GM06990 (cell line): ENCODE measurements around the gene PRKACB.

ENCODE experiments used
- DNase-seq: peaks from one replicate; pipeline ENCODE4 v3.0.0-alpha.2; 2011; ENCODE audit not compliant: insufficient read length; ENCODE audit errors: extremely low read depth
- H3K27me3 ChIP-seq: replicated peaks from 2 replicates; pipeline ENCODE4 v1.6.0; 2011; ENCODE audit warnings: low read length; ENCODE audit not compliant: control insufficient read depth, insufficient read depth
- H3K36me3 ChIP-seq: 2 replicates; pipeline ENCODE4 v1.5.1; 2011; ENCODE audit warnings: low read length; ENCODE audit not compliant: control insufficient read depth, insufficient read depth
- H3K4me3 ChIP-seq: replicated peaks from 2 replicates; pipeline ENCODE4 v1.5.1; 2011; ENCODE audit warnings: low read depth, mild to moderate bottlenecking, control low read depth, low read length
- TF ChIP-seq, protein P1 (sequence below): IDR thresholded peaks from 2 replicates; pipeline ENCODE4 v1.5.1; 2011; ENCODE audit warnings: low read length, control low read depth, mild to moderate bottlenecking, inconsistent platforms; ENCODE audit not compliant: insufficient read depth, poor library complexity, severe bottlenecking

The PRKACB gene

DNA sequence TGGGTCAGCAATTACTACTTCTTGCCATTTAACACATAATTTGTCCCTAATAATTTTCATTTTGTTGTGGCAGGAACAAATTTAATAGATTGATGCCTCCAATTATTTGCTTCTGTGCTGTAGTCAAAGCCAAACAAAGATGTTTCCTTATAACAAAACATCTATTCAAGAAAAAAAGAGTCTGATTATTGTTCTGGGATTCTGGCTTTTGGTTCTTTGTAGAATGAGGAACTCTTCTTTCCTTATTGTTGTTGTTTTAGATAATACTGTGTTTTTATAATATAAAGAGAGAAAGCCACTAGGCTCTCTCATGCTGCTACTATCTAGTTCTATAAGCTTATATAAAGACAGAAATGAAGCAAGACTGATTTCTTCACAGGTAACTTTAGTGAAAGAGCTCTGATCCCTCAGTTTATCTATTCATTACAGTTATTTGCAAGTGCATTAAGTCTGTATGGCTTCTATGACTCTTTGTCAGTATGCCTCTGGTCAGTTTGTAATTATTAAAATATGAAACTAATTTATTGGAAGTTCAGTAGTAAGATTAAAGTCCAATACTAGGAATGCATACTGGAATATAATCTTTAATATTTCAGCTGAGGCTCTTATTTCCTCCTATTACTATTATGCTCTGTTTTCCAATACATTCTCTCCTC, 37.4 kb downstream of the PRKACB start:
- H3K27me3 ChIP-seq, result no peaks in the 10 kb centered on the region
- TF ChIP-seq, protein P1, sequence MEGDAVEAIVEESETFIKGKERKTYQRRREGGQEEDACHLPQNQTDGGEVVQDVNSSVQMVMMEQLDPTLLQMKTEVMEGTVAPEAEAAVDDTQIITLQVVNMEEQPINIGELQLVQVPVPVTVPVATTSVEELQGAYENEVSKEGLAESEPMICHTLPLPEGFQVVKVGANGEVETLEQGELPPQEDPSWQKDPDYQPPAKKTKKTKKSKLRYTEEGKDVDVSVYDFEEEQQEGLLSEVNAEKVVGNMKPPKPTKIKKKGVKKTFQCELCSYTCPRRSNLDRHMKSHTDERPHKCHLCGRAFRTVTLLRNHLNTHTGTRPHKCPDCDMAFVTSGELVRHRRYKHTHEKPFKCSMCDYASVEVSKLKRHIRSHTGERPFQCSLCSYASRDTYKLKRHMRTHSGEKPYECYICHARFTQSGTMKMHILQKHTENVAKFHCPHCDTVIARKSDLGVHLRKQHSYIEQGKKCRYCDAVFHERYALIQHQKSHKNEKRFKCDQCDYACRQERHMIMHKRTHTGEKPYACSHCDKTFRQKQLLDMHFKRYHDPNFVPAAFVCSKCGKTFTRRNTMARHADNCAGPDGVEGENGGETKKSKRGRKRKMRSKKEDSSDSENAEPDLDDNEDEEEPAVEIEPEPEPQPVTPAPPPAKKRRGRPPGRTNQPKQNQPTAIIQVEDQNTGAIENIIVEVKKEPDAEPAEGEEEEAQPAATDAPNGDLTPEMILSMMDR, result no peak
- H3K36me3 ChIP-seq, result no peaks in the 10 kb centered on the region
- no peak for DNase-seq
- H3K4me3 ChIP-seq, result no peak overlapping the region

- no peaks in the 10 kb centered on the region for H3K27me3 ChIP-seq
- no peak for DNase-seq
- TF ChIP-seq, protein P1, result no peak
- no peak overlapping the region for H3K4me3 ChIP-seq
- H3K36me3 ChIP-seq, result no peaks in the 10 kb centered on the region
Observed at GRCh38 chr1:84190455-84190854, 46.4 kb downstream of the PRKACB start.

- H3K27me3 ChIP-seq, result no peaks in the 10 kb centered on the region
- no peak overlapping the region for H3K4me3 ChIP-seq
- DNase-seq, result no peak
- H3K36me3 ChIP-seq, result no peaks in the 10 kb centered on the region
- TF ChIP-seq, protein P1, result no peak
Observed at GRCh38 chr1:84192681-84193080, 48.6 kb downstream of the PRKACB start.

GRCh38 chr1:84198832-84199231, 54.8 kb downstream of the PRKACB start:
- Histone ChIP-seq H3K27me3 (no peaks in the 10 kb centered on the region), H3K36me3 (no peaks in the 10 kb centered on the region), H3K4me3 (no peak overlapping the region)
- TF ChIP-seq, protein P1, result no peak
- DNase-seq, result no peak

DNA sequence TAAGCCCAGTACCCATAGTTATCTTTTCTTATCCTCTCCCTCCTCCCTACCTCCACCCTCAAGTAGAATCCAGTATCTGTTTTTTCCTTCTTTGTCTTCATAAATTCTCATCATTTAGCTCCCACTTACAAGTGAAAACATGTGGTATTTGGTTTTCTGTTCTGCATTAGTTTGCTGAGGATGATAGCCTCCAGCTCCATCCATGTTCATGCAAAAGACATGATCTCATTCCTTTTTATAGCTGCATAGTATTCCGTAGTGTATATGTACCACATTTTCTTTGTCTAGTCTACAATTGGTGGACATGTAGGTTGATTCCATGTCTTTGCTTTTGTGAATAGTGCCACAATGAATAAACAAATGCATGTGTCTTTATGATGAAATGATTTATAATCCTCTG, 55.2 kb downstream of the PRKACB start:
- TF ChIP-seq, protein P1, result no peak
- no peaks in the 10 kb centered on the region for H3K27me3 ChIP-seq
- H3K4me3 ChIP-seq, result no peak overlapping the region
- DNase-seq, result no peak
- H3K36me3 ChIP-seq, result no peaks in the 10 kb centered on the region

DNA sequence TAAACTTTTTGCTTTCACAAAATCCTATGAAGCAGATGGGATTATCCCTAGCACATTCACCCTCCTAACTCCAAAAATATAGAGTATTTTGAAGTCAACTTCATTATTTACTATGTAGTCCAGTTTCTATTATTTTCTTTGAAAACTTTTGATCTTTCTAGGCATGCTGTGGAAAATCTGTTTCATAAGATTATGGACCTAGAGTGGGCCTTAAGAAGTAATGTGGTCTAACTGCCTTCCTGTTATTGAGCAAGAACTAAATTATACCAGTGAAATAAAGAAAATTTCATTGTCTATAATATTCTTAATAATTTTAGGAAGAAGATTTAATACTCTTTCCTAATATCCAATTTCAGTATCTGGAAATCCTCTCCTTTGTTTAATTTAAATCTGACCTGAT, 58.1 kb downstream of the PRKACB start:
- TF ChIP-seq, protein P1, result no peak
- DNase-seq, result no peak
- H3K36me3 ChIP-seq, result no peaks in the 10 kb centered on the region
- H3K4me3 ChIP-seq, result no peak overlapping the region
- no peaks in the 10 kb centered on the region for H3K27me3 ChIP-seq
